NCI-H226 (cell line): ENCODE results near the gene APOA1.
"Not testable (repeated sequence)": the region's sequence is repeated elsewhere in the genome, so short reads cannot be mapped to it uniquely, and the experiment has no call there.

ENCODE experiments used
- DNase-seq: peaks from one replicate; pipeline ENCODE4 v3.0.0-alpha.2; 2015

APOA1 gene

GRCh38 chr11:116811194-116811593 lies 26.2 kb downstream of the APOA1 start:
- DNase-seq = no peak

- no peak for DNase-seq
Measured at GRCh38 chr11:116808262-116809175, 28.9 kb downstream of the APOA1 start.

GRCh38 chr11:116807601-116808261 lies 29.7 kb downstream of the APOA1 start:
- DNase-seq = no peak

GRCh38 chr11:116804001-116804400 lies 33.4 kb downstream of the APOA1 start:
- no peak for DNase-seq

- not testable (repeated sequence) for DNase-seq
Measured at GRCh38 chr11:116801662-116802061, 35.8 kb downstream of the APOA1 start.

GRCh38 chr11:116800610-116801009 lies 36.8 kb downstream of the APOA1 start:
- no peak for DNase-seq

GRCh38 chr11:116798368-116798767 lies 39.1 kb downstream of the APOA1 start:
- DNase-seq = no peak

- peak; percentile 56 for DNase-seq
Measured at GRCh38 chr11:116797816-116798215, 39.6 kb downstream of the APOA1 start.

- DNase-seq = no peak
Measured at GRCh38 chr11:116796548-116796947, 40.9 kb downstream of the APOA1 start.

- DNase-seq = no peak
Measured at GRCh38 chr11:116794851-116795250, 42.6 kb downstream of the APOA1 start.

- DNase-seq = no peak
Measured at GRCh38 chr11:116793772-116794097, 43.7 kb downstream of the APOA1 start.

- peak; percentile 67 for DNase-seq
Measured at GRCh38 chr11:116792869-116793771, 44.3 kb downstream of the APOA1 start.

GRCh38 chr11:116792144-116792868 lies 45.1 kb downstream of the APOA1 start:
- no peak for DNase-seq

GRCh38 chr11:116791813-116792143 lies 45.6 kb downstream of the APOA1 start, which contains the start of gene APOA5:
Gene APOA5 (minus strand): TSS chr11:116791879. CDS start chr11:116791860, 19 bp downstream.
- no peak for DNase-seq

- no peak for DNase-seq
Measured at GRCh38 chr11:116791002-116791812, 46.2 kb downstream of the APOA1 start.

GRCh38 chr11:116790167-116791001 lies 47.0 kb downstream of the APOA1 start:
- DNase-seq = no peak

- no peak for DNase-seq
Measured at GRCh38 chr11:116788975-116789374, 48.4 kb downstream of the APOA1 start.

- no peak for DNase-seq
Measured at GRCh38 chr11:116788534-116788933, 48.9 kb downstream of the APOA1 start.

- peak; percentile 62 for DNase-seq
Measured at GRCh38 chr11:116787786-116788486, 49.5 kb downstream of the APOA1 start, which contains the start of gene ZPR1. Gene ZPR1 (minus strand): TSS chr11:116788023. CDS start chr11:116787990, 33 bp downstream.

- no peak for DNase-seq
Measured at GRCh38 chr11:116787436-116787785, 50.0 kb downstream of the APOA1 start.
